Neural progenitor cell (in vitro differentiated cells): ENCODE measurements around the gene ATP6V0A4.

Experiments
- EZH2 ChIP-seq: fragments of 200-600 bp; sonication (generic); IDR thresholded peaks from 2 replicates; pipeline ENCODE4 v1.6.1; 2017; ENCODE audit warnings: antibody characterized with exemption, mild to moderate bottlenecking, moderate library complexity
- EZH2phosphoT487 ChIP-seq: fragments of 200-600 bp; sonication (generic); IDR thresholded peaks from 2 replicates; pipeline ENCODE4 v1.6.1; 2017; ENCODE audit warnings: antibody characterized with exemption
- TF ChIP-seq, protein P1 (sequence below): fragments of 200-600 bp; sonication (generic); IDR thresholded peaks from 2 replicates; pipeline ENCODE4 v1.5.1; 2017; ENCODE audit warnings: antibody characterized with exemption, mild to moderate bottlenecking

- TF ChIP-seq, protein P1, sequence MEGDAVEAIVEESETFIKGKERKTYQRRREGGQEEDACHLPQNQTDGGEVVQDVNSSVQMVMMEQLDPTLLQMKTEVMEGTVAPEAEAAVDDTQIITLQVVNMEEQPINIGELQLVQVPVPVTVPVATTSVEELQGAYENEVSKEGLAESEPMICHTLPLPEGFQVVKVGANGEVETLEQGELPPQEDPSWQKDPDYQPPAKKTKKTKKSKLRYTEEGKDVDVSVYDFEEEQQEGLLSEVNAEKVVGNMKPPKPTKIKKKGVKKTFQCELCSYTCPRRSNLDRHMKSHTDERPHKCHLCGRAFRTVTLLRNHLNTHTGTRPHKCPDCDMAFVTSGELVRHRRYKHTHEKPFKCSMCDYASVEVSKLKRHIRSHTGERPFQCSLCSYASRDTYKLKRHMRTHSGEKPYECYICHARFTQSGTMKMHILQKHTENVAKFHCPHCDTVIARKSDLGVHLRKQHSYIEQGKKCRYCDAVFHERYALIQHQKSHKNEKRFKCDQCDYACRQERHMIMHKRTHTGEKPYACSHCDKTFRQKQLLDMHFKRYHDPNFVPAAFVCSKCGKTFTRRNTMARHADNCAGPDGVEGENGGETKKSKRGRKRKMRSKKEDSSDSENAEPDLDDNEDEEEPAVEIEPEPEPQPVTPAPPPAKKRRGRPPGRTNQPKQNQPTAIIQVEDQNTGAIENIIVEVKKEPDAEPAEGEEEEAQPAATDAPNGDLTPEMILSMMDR = no peak
- TF ChIP-seq EZH2 = no peak
- no peak for TF ChIP-seq EZH2phosphoT487
These were observed 127.4 kb downstream of the ATP6V0A4 start for GRCh38 chr7:138670594-138670993.
